NCI-H345 treated with DMSO at 0.1 percent for 48 hours (cell line): ENCODE data around the gene ANKRD1.

ENCODE experiments used
- DNase-seq: peaks from one replicate; lab custom pipeline; 2025; ENCODE audit not compliant: unreplicated experiment; lab: John Stamatoyannopoulos, UW

Gene ANKRD1

GRCh38 chr10:90936276-90936659, 15.4 kb upstream of the ANKRD1 start:
- no peak for DNase-seq

- DNase-seq = no peak
These were observed 14.8 kb upstream of the ANKRD1 start for GRCh38 chr10:90935581-90936275.

- DNase-seq = no peak
These were observed 10.3 kb upstream of the ANKRD1 start for GRCh38 chr10:90930971-90931871.

- DNase-seq = no peak
These were observed 9.4 kb upstream of the ANKRD1 start for GRCh38 chr10:90930070-90930837.

GRCh38 chr10:90929179-90929578, 8.3 kb upstream of the ANKRD1 start:
- no peak for DNase-seq

GRCh38 chr10:90927293-90927692, 6.4 kb upstream of the ANKRD1 start:
- no peak for DNase-seq

GRCh38 chr10:90925079-90926029, 4.5 kb upstream of the ANKRD1 start:
- DNase-seq = no peak

- DNase-seq = no peak
These were observed 3.7 kb upstream of the ANKRD1 start for GRCh38 chr10:90924552-90924951.

- DNase-seq = no peak
These were observed 2.3 kb upstream of the ANKRD1 start for GRCh38 chr10:90923111-90923731.

- no peak for DNase-seq
These were observed 1.0 kb upstream of the ANKRD1 start for GRCh38 chr10:90921906-90922305.

- DNase-seq = no peak
These were observed 958 bp downstream of the ANKRD1 start for GRCh38 chr10:90919683-90920574.

GRCh38 chr10:90917968-90918318, 2.9 kb downstream of the ANKRD1 start:
- no peak for DNase-seq

GRCh38 chr10:90917238-90917967, 3.5 kb downstream of the ANKRD1 start:
- no peak for DNase-seq

GRCh38 chr10:90916392-90917237, 4.3 kb downstream of the ANKRD1 start:
- DNase-seq = no peak

GRCh38 chr10:90915766-90916075, 5.2 kb downstream of the ANKRD1 start:
- no peak for DNase-seq

GRCh38 chr10:90914992-90915765, 5.7 kb downstream of the ANKRD1 start:
- no peak for DNase-seq
